ENCODE results near the gene MGAT3. TPM values are rescaled to one million over a fixed set of nuclear protein-coding genes. Genes with fewer than 3 reads are reported as not detected.
A peak's percentile ranks its signal among the peaks of the same experiment; 100 is the strongest.

The MGAT3 gene
- total and polyA plus RNA-seq, 2 of the 13 experiments (the other 11 are each of a cell fraction or from before 2014, with no cell fraction given) = 0.11 to 0.15 TPM

GRCh38 chr22:39528681-39529486 lies 72.1 kb downstream of the MGAT3 start (continued):
- TF ChIP-seq, protein P1, sequence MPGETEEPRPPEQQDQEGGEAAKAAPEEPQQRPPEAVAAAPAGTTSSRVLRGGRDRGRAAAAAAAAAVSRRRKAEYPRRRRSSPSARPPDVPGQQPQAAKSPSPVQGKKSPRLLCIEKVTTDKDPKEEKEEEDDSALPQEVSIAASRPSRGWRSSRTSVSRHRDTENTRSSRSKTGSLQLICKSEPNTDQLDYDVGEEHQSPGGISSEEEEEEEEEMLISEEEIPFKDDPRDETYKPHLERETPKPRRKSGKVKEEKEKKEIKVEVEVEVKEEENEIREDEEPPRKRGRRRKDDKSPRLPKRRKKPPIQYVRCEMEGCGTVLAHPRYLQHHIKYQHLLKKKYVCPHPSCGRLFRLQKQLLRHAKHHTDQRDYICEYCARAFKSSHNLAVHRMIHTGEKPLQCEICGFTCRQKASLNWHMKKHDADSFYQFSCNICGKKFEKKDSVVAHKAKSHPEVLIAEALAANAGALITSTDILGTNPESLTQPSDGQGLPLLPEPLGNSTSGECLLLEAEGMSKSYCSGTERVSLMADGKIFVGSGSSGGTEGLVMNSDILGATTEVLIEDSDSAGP (CRISPR knock-in tag; IDR thresholded peaks at IDR 0.05; ENCODE audit: borderline replicate concordance) = peak; percentile 83
- TF ChIP-seq DNMT1 (CRISPR knock-in tag; IDR thresholded peaks at IDR 0.05) (peak; percentile 76; the same call in 1 of the 2 replicates), AKAP8 (CRISPR knock-in tag; IDR thresholded peaks at IDR 0.05) (peak; percentile 67; the same call in 1 of the 2 replicates), ZNF251 (CRISPR knock-in tag; IDR thresholded peaks at IDR 0.05) (no peak), MIER3 (CRISPR knock-in tag; IDR thresholded peaks at IDR 0.05; ENCODE audit: borderline replicate concordance) (peak; percentile 86; the same call in 1 of the 2 replicates), SATB2 (CRISPR knock-in tag; IDR thresholded peaks at IDR 0.05) (no peak), CCDC6 (CRISPR knock-in tag; IDR thresholded peaks at IDR 0.05) (peak; percentile 32; the same call in 1 of the 2 replicates), ZNF317 (CRISPR knock-in tag; IDR thresholded peaks at IDR 0.05) (peak; percentile 63; the same call in 1 of the 2 replicates), ZMAT3 (CRISPR knock-in tag; conservative IDR thresholded peaks at IDR 0.05) (peak; percentile 86; the same call in 1 of the 2 replicates), ETV5 (CRISPR knock-in tag; IDR thresholded peaks at IDR 0.05; ENCODE audit: borderline replicate concordance) (peak; percentile 89), ZNF136 (CRISPR knock-in tag; IDR thresholded peaks at IDR 0.05; ENCODE audit: low read depth) (peak; percentile 83; the same call in 1 of the 2 replicates), LCORL (IDR thresholded peaks at IDR 0.05) (no peak), LCORL (CRISPR knock-in tag; IDR thresholded peaks at IDR 0.05) (peak; percentile 61), IKZF4 (CRISPR knock-in tag; IDR thresholded peaks at IDR 0.05; ENCODE audit: borderline replicate concordance, low read depth, not compliant biosample characterization) (peak; percentile 68), ZFP82 (CRISPR knock-in tag; IDR thresholded peaks at IDR 0.05; ENCODE audit: borderline replicate concordance) (0 out of 2 replicates have a peak, but pooled peaks have one; percentile 61), ZNF674 (CRISPR knock-in tag; IDR thresholded peaks at IDR 0.05; ENCODE audit: low read depth) (no peak), ZSCAN25 (CRISPR knock-in tag; IDR thresholded peaks at IDR 0.05) (peak; percentile 72), HNRNPUL1 (IDR thresholded peaks at IDR 0.05; ENCODE audit: low read depth, low read length) (no peak), ZNF205 (CRISPR knock-in tag; IDR thresholded peaks at IDR 0.05) (peak; percentile 87; the same call in 1 of the 2 replicates), POLR2A (IDR thresholded peaks at IDR 0.05; ENCODE audit: insufficient read depth in 1 of 2, low read depth in 2 of 2, low read length in 2 of 2) (0 out of 4 replicates have a peak, but pooled peaks of 1 of the 2 experiments have one; percentile 2), SP2 (CRISPR knock-in tag; IDR thresholded peaks at IDR 0.05) (peak; percentile 59)
- TF ChIP-seq, protein P2, sequence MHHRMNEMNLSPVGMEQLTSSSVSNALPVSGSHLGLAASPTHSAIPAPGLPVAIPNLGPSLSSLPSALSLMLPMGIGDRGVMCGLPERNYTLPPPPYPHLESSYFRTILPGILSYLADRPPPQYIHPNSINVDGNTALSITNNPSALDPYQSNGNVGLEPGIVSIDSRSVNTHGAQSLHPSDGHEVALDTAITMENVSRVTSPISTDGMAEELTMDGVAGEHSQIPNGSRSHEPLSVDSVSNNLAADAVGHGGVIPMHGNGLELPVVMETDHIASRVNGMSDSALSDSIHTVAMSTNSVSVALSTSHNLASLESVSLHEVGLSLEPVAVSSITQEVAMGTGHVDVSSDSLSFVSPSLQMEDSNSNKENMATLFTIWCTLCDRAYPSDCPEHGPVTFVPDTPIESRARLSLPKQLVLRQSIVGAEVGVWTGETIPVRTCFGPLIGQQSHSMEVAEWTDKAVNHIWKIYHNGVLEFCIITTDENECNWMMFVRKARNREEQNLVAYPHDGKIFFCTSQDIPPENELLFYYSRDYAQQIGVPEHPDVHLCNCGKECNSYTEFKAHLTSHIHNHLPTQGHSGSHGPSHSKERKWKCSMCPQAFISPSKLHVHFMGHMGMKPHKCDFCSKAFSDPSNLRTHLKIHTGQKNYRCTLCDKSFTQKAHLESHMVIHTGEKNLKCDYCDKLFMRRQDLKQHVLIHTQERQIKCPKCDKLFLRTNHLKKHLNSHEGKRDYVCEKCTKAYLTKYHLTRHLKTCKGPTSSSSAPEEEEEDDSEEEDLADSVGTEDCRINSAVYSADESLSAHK (CRISPR knock-in tag; IDR thresholded peaks at IDR 0.05; ENCODE audit: borderline replicate concordance) = no peak
- TF ChIP-seq, protein P3, sequence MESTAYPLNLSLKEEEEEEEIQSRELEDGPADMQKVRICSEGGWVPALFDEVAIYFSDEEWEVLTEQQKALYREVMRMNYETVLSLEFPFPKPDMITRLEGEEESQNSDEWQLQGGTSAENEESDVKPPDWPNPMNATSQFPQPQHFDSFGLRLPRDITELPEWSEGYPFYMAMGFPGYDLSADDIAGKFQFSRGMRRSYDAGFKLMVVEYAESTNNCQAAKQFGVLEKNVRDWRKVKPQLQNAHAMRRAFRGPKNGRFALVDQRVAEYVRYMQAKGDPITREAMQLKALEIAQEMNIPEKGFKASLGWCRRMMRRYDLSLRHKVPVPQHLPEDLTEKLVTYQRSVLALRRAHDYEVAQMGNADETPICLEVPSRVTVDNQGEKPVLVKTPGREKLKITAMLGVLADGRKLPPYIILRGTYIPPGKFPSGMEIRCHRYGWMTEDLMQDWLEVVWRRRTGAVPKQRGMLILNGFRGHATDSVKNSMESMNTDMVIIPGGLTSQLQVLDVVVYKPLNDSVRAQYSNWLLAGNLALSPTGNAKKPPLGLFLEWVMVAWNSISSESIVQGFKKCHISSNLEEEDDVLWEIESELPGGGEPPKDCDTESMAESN (CRISPR knock-in tag; conservative IDR thresholded peaks at IDR 0.05) = peak; percentile 93
- TF ChIP-seq, protein P4, sequence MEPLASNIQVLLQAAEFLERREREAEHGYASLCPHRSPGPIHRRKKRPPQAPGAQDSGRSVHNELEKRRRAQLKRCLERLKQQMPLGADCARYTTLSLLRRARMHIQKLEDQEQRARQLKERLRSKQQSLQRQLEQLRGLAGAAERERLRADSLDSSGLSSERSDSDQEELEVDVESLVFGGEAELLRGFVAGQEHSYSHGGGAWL (CRISPR knock-in tag; IDR thresholded peaks at IDR 0.05) = peak; percentile 44; the same call in 1 of the 2 replicates
